ENCODE measurements around the gene ZMIZ1.

DNA sequence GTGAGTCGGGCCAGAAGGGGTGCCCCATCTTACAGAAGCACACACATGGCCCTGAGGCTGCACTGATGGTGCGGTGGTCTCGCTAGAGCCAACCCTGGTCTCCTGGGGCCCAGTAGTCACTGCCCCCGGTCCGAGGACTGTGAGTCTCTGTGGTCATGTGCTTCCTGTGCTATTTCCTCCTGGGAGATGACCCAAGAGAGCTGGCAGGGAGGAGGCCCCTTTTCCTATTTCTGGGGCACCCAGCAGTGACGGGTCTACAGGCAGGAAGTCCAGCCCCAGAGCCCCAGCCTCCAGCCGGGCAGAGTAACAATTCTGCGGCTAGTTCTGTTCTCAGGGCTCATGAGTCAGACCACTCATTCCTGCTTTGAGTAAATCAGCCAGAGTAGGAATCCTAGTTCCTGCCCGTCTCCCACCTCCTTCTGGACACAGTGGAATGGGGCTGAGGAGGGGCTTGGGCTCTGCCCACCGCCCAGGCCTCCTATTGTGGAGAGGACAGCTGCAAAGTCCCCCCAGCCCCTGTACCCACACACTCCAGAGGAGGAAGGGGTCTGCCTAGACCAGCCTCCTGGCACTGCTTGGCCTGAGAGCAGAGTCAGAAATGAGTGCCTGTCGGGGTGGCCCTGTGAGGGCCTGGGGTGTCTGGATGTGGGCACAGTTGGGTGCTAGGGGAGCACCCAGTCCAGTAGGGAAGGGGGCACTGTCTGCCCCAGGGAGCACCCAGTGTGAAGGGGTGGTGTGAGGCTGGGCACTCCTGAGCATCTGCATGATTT, 198.0 kb downstream of the ZMIZ1 start:
- TF ChIP-seq, protein P1, sequence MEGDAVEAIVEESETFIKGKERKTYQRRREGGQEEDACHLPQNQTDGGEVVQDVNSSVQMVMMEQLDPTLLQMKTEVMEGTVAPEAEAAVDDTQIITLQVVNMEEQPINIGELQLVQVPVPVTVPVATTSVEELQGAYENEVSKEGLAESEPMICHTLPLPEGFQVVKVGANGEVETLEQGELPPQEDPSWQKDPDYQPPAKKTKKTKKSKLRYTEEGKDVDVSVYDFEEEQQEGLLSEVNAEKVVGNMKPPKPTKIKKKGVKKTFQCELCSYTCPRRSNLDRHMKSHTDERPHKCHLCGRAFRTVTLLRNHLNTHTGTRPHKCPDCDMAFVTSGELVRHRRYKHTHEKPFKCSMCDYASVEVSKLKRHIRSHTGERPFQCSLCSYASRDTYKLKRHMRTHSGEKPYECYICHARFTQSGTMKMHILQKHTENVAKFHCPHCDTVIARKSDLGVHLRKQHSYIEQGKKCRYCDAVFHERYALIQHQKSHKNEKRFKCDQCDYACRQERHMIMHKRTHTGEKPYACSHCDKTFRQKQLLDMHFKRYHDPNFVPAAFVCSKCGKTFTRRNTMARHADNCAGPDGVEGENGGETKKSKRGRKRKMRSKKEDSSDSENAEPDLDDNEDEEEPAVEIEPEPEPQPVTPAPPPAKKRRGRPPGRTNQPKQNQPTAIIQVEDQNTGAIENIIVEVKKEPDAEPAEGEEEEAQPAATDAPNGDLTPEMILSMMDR (IDR thresholded peaks at IDR 0.05) = no peak
- peak in 1 of 3 donors; percentile 24 for TF ChIP-seq POLR2A (IDR thresholded peaks at IDR 0.05)

Measured in body of pancreas (tissue), 4 donors.